Mucosa of rectum (tissue), 2 donors: ENCODE data around the gene LAIR2.
A peak's percentile ranks its signal among the peaks of the same experiment; 100 is the strongest.

Experiments
- H3K27ac ChIP-seq, 2 donors: one replicate each; pipeline ENCODE4 v1.7.0; 2013; ENCODE audit warnings: inconsistent platforms in 2 of 2, low read depth in 2 of 2, low read length in 2 of 2
- H3K27me3 ChIP-seq, 2 donors: one replicate each; pipeline ENCODE4 v1.7.0; 2013; ENCODE audit warnings: low read length in 2 of 2; ENCODE audit not compliant: control insufficient read depth in 2 of 2, insufficient read depth in 2 of 2
- H3K36me3 ChIP-seq, 2 donors: one replicate each; pipeline ENCODE4 v1.7.0; 2013; ENCODE audit warnings: low read length in 2 of 2; ENCODE audit not compliant: control insufficient read depth in 2 of 2, insufficient read depth in 2 of 2
- H3K4me1 ChIP-seq, 2 donors: one replicate each; pipeline ENCODE4 v1.7.0; 2013; ENCODE audit warnings: low read length in 2 of 2, mild to moderate bottlenecking in 1 of 2; ENCODE audit not compliant: control insufficient read depth in 2 of 2, insufficient read depth in 2 of 2
- H3K4me3 ChIP-seq, 2 donors: one replicate each; pipeline ENCODE4 v1.7.0; 2013; ENCODE audit warnings: low read length in 2 of 2
- H3K9ac ChIP-seq, 2 donors: one replicate each; pipeline ENCODE4 v1.7.0; 2013; ENCODE audit warnings: low read length in 2 of 2, low read depth in 1 of 2, mild to moderate bottlenecking in 1 of 2
- H3K9me3 ChIP-seq, 2 donors: one replicate each; pipeline ENCODE4 v1.7.0; 2013; ENCODE audit warnings: low read length in 2 of 2; ENCODE audit not compliant: control insufficient read depth in 2 of 2
- donor health status: healthy.
- donor health status: Normal muscosa, but diverticular disease.

The LAIR2 gene

DNA sequence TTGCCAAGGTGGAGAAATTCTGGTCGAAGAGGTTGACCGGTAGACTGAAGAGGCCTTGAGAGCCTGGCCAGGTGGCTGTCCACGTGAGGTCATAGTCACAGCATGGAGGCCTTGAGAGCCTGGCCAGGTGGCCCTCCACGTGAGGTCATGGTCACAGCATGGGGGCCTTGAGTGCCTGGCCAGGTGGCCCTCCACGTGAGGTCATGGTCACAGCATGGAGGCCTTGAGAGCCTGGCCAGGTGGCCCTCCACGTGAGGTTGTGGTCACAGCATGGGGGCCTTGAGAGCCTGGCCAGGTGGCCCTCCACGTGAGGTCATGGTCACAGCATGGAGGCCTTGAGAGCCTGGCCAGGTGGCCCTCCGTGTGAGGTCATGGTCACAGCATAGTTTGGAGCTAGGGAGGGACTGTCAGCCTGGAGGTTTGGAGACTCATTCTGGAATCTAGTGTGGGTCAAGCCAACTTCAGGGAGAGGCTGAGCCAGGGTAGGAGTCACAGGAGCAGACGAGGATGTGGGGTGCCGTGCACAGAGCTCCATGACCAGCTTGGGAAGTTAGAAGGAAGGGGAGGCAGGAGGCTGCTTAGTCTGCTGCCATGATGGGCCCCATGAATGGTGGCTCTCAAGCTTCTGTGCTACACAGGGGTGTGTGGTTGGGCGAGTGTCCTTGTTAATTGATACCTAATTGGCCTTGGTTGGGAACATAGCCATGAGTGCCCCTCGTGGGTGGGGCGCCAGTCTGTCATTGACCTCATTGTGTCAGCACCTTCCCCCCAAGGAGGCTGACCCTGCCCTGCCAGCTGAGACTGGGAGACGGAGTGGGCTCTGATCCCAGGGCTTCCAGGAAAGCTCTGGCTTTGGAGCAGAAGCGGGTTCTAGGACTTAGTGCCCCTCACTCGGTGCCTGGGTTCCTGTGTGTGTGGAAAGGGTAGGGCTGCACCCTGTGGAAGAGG, 43.1 kb upstream of the LAIR2 start:
- Histone ChIP-seq H3K4me1 (peaks cover 25 to 26% of the 10 kb centered on the region in 2 donors), H3K9me3 (no peaks in the 10 kb centered on the region), H3K9ac (no peak overlapping the region), H3K4me3 (no peak overlapping the region), H3K27ac (no peak overlapping the region), H3K27me3 (no peaks in the 10 kb centered on the region), H3K36me3 (peaks cover 59 to 61% of the 10 kb centered on the region in 2 donors)

DNA sequence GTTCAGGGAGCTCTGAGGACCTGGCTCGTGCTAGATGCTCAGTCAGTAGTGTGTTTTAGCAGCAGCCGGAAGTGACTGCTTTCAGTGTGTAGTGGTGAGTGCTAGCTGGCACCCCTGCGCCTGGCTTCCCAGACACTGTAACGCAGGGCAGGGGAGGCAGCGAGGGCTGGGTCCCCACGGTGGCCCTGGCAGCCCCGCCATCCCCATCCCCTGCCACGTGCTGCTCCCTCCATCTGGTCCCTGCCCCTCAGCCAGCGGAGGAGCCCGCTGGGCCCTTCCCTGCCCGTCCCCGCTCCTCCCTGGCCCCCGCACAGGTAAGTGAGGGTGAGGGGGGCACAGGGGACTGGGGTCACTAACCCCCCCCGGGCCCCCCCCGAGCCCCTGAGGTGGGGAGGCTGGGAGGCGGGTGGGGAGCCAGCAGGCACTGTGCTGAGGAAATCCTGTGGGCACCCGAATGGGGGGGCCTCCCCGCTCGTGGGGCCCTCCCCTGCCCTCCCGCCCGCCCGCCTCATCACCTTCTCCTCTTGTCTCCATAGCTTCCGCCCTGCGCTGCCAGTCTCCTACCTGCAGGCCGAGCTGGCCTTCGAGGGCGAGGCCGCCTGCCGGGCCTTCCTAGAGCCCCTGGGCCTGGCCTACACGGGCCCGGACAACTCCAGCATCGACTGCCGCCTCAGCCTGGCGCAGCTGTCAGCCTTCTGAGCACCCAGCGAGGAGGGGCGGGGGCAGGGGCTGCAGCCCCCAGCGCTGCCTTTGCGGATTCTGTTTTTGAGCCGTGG, 42.2 kb upstream of the LAIR2 start:
- Histone ChIP-seq H3K4me3 (no peak overlapping the region), H3K27me3 (no peaks in the 10 kb centered on the region), H3K27ac (no peak overlapping the region), H3K36me3 (peaks cover 50 to 53% of the 10 kb centered on the region in 2 donors), H3K4me1 (peaks cover 29 to 30% of the 10 kb centered on the region in 2 donors), H3K9me3 (no peaks in the 10 kb centered on the region), H3K9ac (no peak overlapping the region)

GRCh38 chr19:54461210-54461609, 41.4 kb upstream of the LAIR2 start:
- peaks cover 32 to 36% of the 10 kb centered on the region in 2 donors for H3K4me1 ChIP-seq
- H3K27me3 ChIP-seq = no peaks in the 10 kb centered on the region
- no peaks in the 10 kb centered on the region for H3K9me3 ChIP-seq
- no peak overlapping the region for H3K9ac ChIP-seq
- peak overlapping the region in 1 of 2 donors; percentile 41 for H3K4me3 ChIP-seq
- H3K36me3 ChIP-seq = peaks cover 45 to 46% of the 10 kb centered on the region in 2 donors
- peak overlapping the region; percentile 32 to 37 for H3K27ac ChIP-seq

GRCh38 chr19:54461613-54462012, 41.0 kb upstream of the LAIR2 start:
- Histone ChIP-seq H3K36me3 (peaks cover 41 to 42% of the 10 kb centered on the region in 2 donors), H3K27me3 (no peaks in the 10 kb centered on the region), H3K9ac (peak overlapping the region; percentile 84 to 94), H3K4me3 (peak overlapping the region; percentile 73 to 76), H3K27ac (peak overlapping the region; percentile 99), H3K9me3 (no peaks in the 10 kb centered on the region), H3K4me1 (peaks cover 32 to 39% of the 10 kb centered on the region in 2 donors)

DNA sequence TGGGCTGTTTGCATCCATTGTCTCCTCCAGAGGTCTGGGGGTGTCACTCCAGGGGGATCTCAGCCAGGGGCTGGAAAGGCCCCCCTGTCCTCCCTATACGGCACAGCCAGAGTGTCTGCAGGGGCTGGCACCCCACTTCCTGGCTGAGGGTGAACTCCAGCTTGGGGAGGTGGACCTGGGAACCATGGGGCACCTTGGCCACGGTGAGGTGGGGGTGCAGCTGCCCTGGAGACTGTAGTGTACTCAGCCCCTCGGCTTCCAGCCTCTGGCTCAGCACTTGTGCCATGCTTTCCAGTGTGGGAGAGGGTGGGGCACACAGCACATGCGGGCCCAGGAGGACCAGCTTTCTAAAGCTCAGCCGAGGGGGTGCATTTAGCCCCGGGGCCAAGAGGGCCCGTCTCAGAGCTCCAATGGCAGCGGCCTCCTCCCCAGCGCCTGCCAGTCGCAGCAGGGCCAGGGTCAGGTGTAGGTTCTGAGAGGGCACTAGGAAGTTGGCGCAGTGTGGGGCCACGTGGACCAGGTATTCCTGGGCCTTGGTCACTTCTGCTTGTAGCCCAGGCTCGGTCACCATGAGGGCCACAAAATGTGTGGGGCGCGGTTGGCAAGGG, 40.5 kb upstream of the LAIR2 start:
- H3K9me3 ChIP-seq = no peaks in the 10 kb centered on the region
- H3K27me3 ChIP-seq = no peaks in the 10 kb centered on the region
- H3K27ac ChIP-seq = peak overlapping the region; percentile 99
- peak overlapping the region; percentile 73 to 76 for H3K4me3 ChIP-seq
- H3K36me3 ChIP-seq = peaks cover 35 to 37% of the 10 kb centered on the region in 2 donors
- H3K4me1 ChIP-seq = peaks cover 32 to 41% of the 10 kb centered on the region in 2 donors
- H3K9ac ChIP-seq = peak overlapping the region; percentile 84 to 94

GRCh38 chr19:54462655-54463530, 39.7 kb upstream of the LAIR2 start:
- Histone ChIP-seq H3K4me1 (peaks cover 32 to 45% of the 10 kb centered on the region in 2 donors), H3K4me3 (peak overlapping the region; percentile 73 to 76), H3K36me3 (peaks cover 30% of the 10 kb centered on the region in 2 donors), H3K27ac (peak overlapping the region; percentile 99), H3K9ac (peak overlapping the region; percentile 84 to 94), H3K9me3 (no peaks in the 10 kb centered on the region), H3K27me3 (no peaks in the 10 kb centered on the region)

- peaks cover 32 to 51% of the 10 kb centered on the region in 2 donors for H3K4me1 ChIP-seq
- H3K27ac ChIP-seq = peak within 1 kb of the TSS; percentile 99
- H3K9me3 ChIP-seq = no peaks in the 10 kb centered on the region
- no peaks in the 10 kb centered on the region for H3K27me3 ChIP-seq
- peak within 1 kb of the TSS; percentile 73 to 76 for H3K4me3 ChIP-seq
- H3K36me3 ChIP-seq = peaks cover 23% of the 10 kb centered on the region in 2 donors
- H3K9ac ChIP-seq = peak within 1 kb of the TSS; percentile 84 to 94
Measured at GRCh38 chr19:54463531-54464043, 39.0 kb upstream of the LAIR2 start, which contains the start of gene LENG9. Gene LENG9, minus strand, starts transcription at chr19:54463778. Its CDS starts 252 bp downstream, at chr19:54463526.

DNA sequence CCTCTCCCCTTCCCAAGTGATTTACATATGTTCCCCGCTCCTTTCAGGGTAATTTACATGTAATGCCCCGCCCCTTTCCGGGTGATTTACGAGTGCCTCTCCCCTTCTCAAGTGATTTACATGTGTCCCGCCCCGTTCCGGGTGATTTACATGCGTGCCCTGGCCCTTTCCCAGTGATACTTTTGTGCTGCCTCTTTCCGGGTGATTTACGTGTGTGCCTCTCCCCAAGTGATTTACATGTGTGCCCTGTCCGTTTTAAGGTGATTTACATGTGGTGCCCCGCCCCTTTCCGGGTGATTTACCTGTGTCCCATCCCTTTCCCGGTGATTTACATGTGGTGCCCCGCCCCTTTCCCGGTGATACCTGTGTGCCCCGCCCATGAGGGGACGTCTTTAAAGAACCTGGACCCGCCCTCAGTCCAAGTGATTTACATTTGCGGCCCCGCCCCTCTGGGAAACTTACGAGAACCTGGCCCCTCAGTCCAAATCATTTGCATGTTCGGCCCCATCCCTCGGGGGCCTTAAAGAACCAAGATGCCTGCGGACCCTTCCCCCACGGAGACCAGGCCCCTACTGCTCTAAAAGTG, 38.5 kb upstream of the LAIR2 start:
- Histone ChIP-seq H3K9ac (peak overlapping the region; percentile 56 to 69), H3K9me3 (no peaks in the 10 kb centered on the region), H3K27ac (peak overlapping the region; percentile 99), H3K36me3 (peaks cover 17 to 18% of the 10 kb centered on the region in 2 donors), H3K4me3 (peak overlapping the region; percentile 70 to 76), H3K27me3 (no peaks in the 10 kb centered on the region), H3K4me1 (peaks cover 32 to 56% of the 10 kb centered on the region in 2 donors)
